ENCODE measurements around the gene ACTG1.

Gene ACTG1

GRCh38 chr17:81481815-81482505, 30.6 kb downstream of the ACTG1 start:
- DNase-seq (ENCODE audit: low spot score), result no peak

GRCh38 chr17:81481073-81481799, 31.4 kb downstream of the ACTG1 start:
- DNase-seq (ENCODE audit: low spot score), result peak; percentile 23

GRCh38 chr17:81480140-81481072, 32.2 kb downstream of the ACTG1 start:
- DNase-seq (ENCODE audit: low spot score), result no peak

GRCh38 chr17:81479175-81480071, 33.2 kb downstream of the ACTG1 start:
- DNase-seq (ENCODE audit: low spot score), result no peak

GRCh38 chr17:81478119-81478518, 34.5 kb downstream of the ACTG1 start:
- DNase-seq (ENCODE audit: low spot score), result no peak

GRCh38 chr17:81477173-81477572, 35.4 kb downstream of the ACTG1 start:
- DNase-seq (ENCODE audit: low spot score), result no peak

- no peak for DNase-seq (ENCODE audit: low spot score)
Observed at GRCh38 chr17:81476635-81477034, 36.0 kb downstream of the ACTG1 start.

- DNase-seq (ENCODE audit: low spot score), result no peak
Observed at GRCh38 chr17:81476097-81476496, 36.5 kb downstream of the ACTG1 start.

- no peak for DNase-seq (ENCODE audit: low spot score)
Observed at GRCh38 chr17:81474958-81475357, 37.6 kb downstream of the ACTG1 start.

- DNase-seq (ENCODE audit: low spot score), result no peak
Observed at GRCh38 chr17:81473019-81473418, 39.6 kb downstream of the ACTG1 start.

GRCh38 chr17:81471818-81472456, 40.7 kb downstream of the ACTG1 start:
- peak; percentile 15 for DNase-seq (ENCODE audit: low spot score)

- no peak for DNase-seq (ENCODE audit: low spot score)
Observed at GRCh38 chr17:81470944-81471817, 41.4 kb downstream of the ACTG1 start.

- no peak for DNase-seq (ENCODE audit: low spot score)
Observed at GRCh38 chr17:81470270-81470943, 42.2 kb downstream of the ACTG1 start.

GRCh38 chr17:81469266-81469665, 43.3 kb downstream of the ACTG1 start:
- no peak for DNase-seq (ENCODE audit: low spot score)

GRCh38 chr17:81468770-81469121, 43.9 kb downstream of the ACTG1 start:
- DNase-seq (ENCODE audit: low spot score), result no peak

GRCh38 chr17:81468111-81468769, 44.4 kb downstream of the ACTG1 start:
- no peak for DNase-seq (ENCODE audit: low spot score)

- no peak for DNase-seq (ENCODE audit: low spot score)
Observed at GRCh38 chr17:81466564-81467472, 45.8 kb downstream of the ACTG1 start.

- no peak for DNase-seq (ENCODE audit: low spot score)
Observed at GRCh38 chr17:81465910-81466309, 46.7 kb downstream of the ACTG1 start.
